HCT116 (cell line): ENCODE measurements around the gene ST3GAL3. TPM values are rescaled to one million over a fixed set of nuclear protein-coding genes. Genes with fewer than 3 reads are reported as not detected.

Source experiments
- ATAC-seq: fragments of 200-7000 bp; cut with Tn5 transposase; 2 replicates; pipeline ENCODE4 v1.9.1; 2020; ENCODE audit warnings: mild to moderate bottlenecking, moderate library complexity
- BruUV-seq: library from RNA; stranded (reverse); fragments of 400-500 nt; replicated peaks from 2 replicates; lab custom pipeline; 2021; lab: Mats Ljungman, UMichigan
- CTCF ChIA-PET: fragments of 300-600 bp; sonication (Branson Sonifier 250); formaldehyde crosslinking; loops from one replicate; lab custom pipeline; 2021; ENCODE audit warnings: antibody characterized with exemption; lab: Charles Lee
- POLR2A ChIA-PET: fragments of 300-600, 350-600 bp; sonication (Branson Sonifier 250); formaldehyde crosslinking; loops from one replicate; lab custom pipeline; 2021; ENCODE audit warnings: antibody characterized with exemption; lab: Charles Lee
- RAD21 ChIA-PET, 2 experiments: fragments of 300-600 bp; sonication (Branson Sonifier 250); formaldehyde crosslinking; loops; one replicate each; lab custom pipeline; 2023; ENCODE audit warnings: low total read pairs in 2 of 2; ENCODE audit not compliant: uncharacterized antibody in 2 of 2, unreplicated experiment in 2 of 2, low non-redundant PET in 1 of 2; lab: Charles Lee
- DNase-seq: peaks from one replicate; pipeline ENCODE4 v3.0.0-alpha.2; 2010; ENCODE audit warnings: low read depth, low spot score
- H2AFZ ChIP-seq: fragments of 200-600 bp; shearing (Covaris generic), sonication (generic); 2 replicates; pipeline ENCODE4 v1.6.1; 2017; ENCODE audit warnings: low read depth, mixed run types, mixed read lengths, antibody characterized with exemption, low read length; ENCODE audit not compliant: poor library complexity, severe bottlenecking
- H3K27ac ChIP-seq: 2 replicates; pipeline ENCODE4 v1.5.1; 2012; ENCODE audit warnings: low read depth, low read length
- H3K27me3 ChIP-seq: fragments of 200-600 bp; sonication (generic); 2 replicates; pipeline ENCODE4 v1.6.1; 2016; ENCODE audit warnings: mixed run types, low read length, mixed read lengths; ENCODE audit not compliant: insufficient read depth
- H3K36me3 ChIP-seq, 2 experiments: fragments of 200-500 bp in 1 of 2; fragments of 200-600 bp in 1 of 2; sonication (Bioruptor generic) in 1 of 2; sonication (generic) in 1 of 2; 2 replicates each; pipeline versions ENCODE4 v1.5.1 to v1.6.1; 2014 to 2016; ENCODE audit warnings: low read length in 2 of 2, inconsistent platforms in 1 of 2, mixed read lengths in 1 of 2, mixed run types in 1 of 2; ENCODE audit not compliant: insufficient read depth in 2 of 2, control insufficient read depth in 1 of 2
- H3K4me1 ChIP-seq, 2 experiments: fragments of 200-600 bp in 1 of 2; sonication (generic) in 1 of 2; 2 replicates each; pipeline versions ENCODE4 v1.5.1 to v1.6.1; 2012 to 2017; ENCODE audit warnings: low read length in 2 of 2, inconsistent platforms in 1 of 2, mild to moderate bottlenecking in 1 of 2, mixed read lengths in 1 of 2, mixed run types in 1 of 2, moderate library complexity in 1 of 2; ENCODE audit not compliant: insufficient read depth in 2 of 2, control insufficient read depth in 1 of 2
- H3K4me2 ChIP-seq: fragments of 200-600 bp; sonication (generic); 2 replicates; pipeline ENCODE4 v1.6.1; 2017; ENCODE audit warnings: mixed run types, low read length, mixed read lengths
- H3K4me3 ChIP-seq, 2 experiments: fragments of 200-600 bp in 1 of 2; sonication (generic) in 1 of 2; replicated peaks in 1 of 2; 2 replicates each; pipeline ENCODE4 v1.5.1; 2011 to 2016; ENCODE audit warnings: low read length in 2 of 2, control low read depth in 1 of 2, low read depth in 1 of 2, mild to moderate bottlenecking in 1 of 2, mixed read lengths in 1 of 2, mixed run types in 1 of 2
- H3K79me2 ChIP-seq: fragments of 200-600 bp; sonication (generic); 2 replicates; pipeline ENCODE4 v1.6.1; 2017; ENCODE audit warnings: mild to moderate bottlenecking, mixed run types, low read length, moderate library complexity, mixed read lengths; ENCODE audit not compliant: insufficient read depth
- H3K9ac ChIP-seq: fragments of 200-600 bp; sonication (generic); 2 replicates; pipeline ENCODE4 v1.6.1; 2016; ENCODE audit warnings: low read length, mixed read lengths
- H3K9me2 ChIP-seq: fragments of 200-600 bp; sonication (generic), shearing (Covaris generic); 2 replicates; pipeline ENCODE4 v1.6.1; 2017; ENCODE audit warnings: mixed run types, mild to moderate bottlenecking, moderate library complexity; ENCODE audit not compliant: insufficient read depth
- H3K9me3 ChIP-seq, 2 experiments: fragments of 200-500 bp in 1 of 2; fragments of 200-600 bp in 1 of 2; sonication (Bioruptor generic) in 1 of 2; sonication (generic) in 1 of 2; 2 replicates each; pipeline ENCODE4 v1.6.1; 2014 to 2017; ENCODE audit warnings: low read length in 2 of 2, mixed read lengths in 2 of 2, inconsistent platforms in 1 of 2, low read depth in 1 of 2, mild to moderate bottlenecking in 1 of 2, mixed run types in 1 of 2, moderate library complexity in 1 of 2; ENCODE audit not compliant: control insufficient read depth in 1 of 2, insufficient read depth in 1 of 2
- H4K20me1 ChIP-seq: fragments of 200-600 bp; sonication (generic), shearing (Covaris generic); 2 replicates; pipeline ENCODE4 v1.6.1; 2017; ENCODE audit warnings: mixed run types, mild to moderate bottlenecking, moderate library complexity; ENCODE audit not compliant: insufficient read depth
- CEBPB ChIP-seq: IDR thresholded peaks from 2 replicates; pipeline ENCODE4 v1.6.1; 2012; ENCODE audit warnings: low read depth
- FOSL1 ChIP-seq: IDR thresholded peaks from 2 replicates; pipeline ENCODE4 v1.6.1; 2012; ENCODE audit warnings: low read depth
- JUND ChIP-seq: IDR thresholded peaks from 2 replicates; pipeline ENCODE4 v1.6.1; 2012
- POLR2A ChIP-seq: IDR thresholded peaks from 2 replicates; pipeline ENCODE4 v1.7.0; 2011; ENCODE audit warnings: borderline replicate concordance; ENCODE audit not compliant: insufficient read depth, insufficient read length; ENCODE audit errors: extremely low read depth
- REST ChIP-seq: IDR thresholded peaks from 2 replicates; pipeline ENCODE4 v1.6.1; 2012; ENCODE audit warnings: low read depth
- SP1 ChIP-seq: IDR thresholded peaks from 2 replicates; pipeline ENCODE4 v1.6.1; 2012; ENCODE audit warnings: low read depth
- TCF7L2 ChIP-seq: IDR thresholded peaks from 2 replicates; pipeline ENCODE4 v1.7.0; 2011; ENCODE audit warnings: borderline replicate concordance, inconsistent platforms; ENCODE audit not compliant: insufficient read depth, insufficient read length; ENCODE audit errors: extremely low read depth
- YY1 ChIP-seq: IDR thresholded peaks from 2 replicates; pipeline ENCODE4 v1.6.1; 2011; ENCODE audit warnings: low read length, low read depth, moderate library complexity, mild to moderate bottlenecking; ENCODE audit not compliant: insufficient replicate concordance; ENCODE audit errors: extremely low read depth
- ZFX ChIP-seq: fragments of 450-650 bp; IDR thresholded peaks from 2 replicates; pipeline ENCODE4 v1.6.1; 2017
- intact Hi-C: fragments of 100-400 bp; cut with micrococcal nuclease; formaldehyde crosslinking; loops from 2 replicates; pipeline ENCODE4 v1.10.0; 2022
- total RNA-seq: library from RNA; stranded (reverse); gene quantifications from one replicate; pipeline ENCODE4 v1.2.1, GENCODE V29; 2021; ENCODE audit not compliant: unreplicated experiment

Gene ST3GAL3
- total RNA-seq, 1 experiment from 2014 or later, result 7.2 TPM

- no peak overlapping the region for H2AFZ ChIP-seq
- no peak for DNase-seq
- intact Hi-C loops, result no loop called here
- peak overlapping the region; percentile 97 for H3K4me2 ChIP-seq
- peaks cover 24 to 65% of the 10 kb centered on the region in 2 experiments for H3K4me1 ChIP-seq
- peak overlapping the region; percentile 93 for H3K9ac ChIP-seq
- ATAC-seq, result peak; percentile 4
- no peaks in the 10 kb centered on the region for H4K20me1 ChIP-seq
- peak overlapping the region; percentile 92 to 99 for H3K4me3 ChIP-seq
- H3K36me3 ChIP-seq, result peaks cover 15 to 50% of the 10 kb centered on the region in 2 experiments; a peak in 3 of 4 replicates
- peak overlapping the region; percentile 80 for H3K27ac ChIP-seq
- TF ChIP-seq JUND (no peak), SP1 (no peak), FOSL1 (no peak), TCF7L2 (peak; percentile 10), REST (no peak), ZFX (peak; percentile 49), CEBPB (no peak), YY1 (no peak), POLR2A (no peak)
- TF ChIP-seq, all 23 proteins: peak for 2
- TSS peak; percentile 27 for BruUV-seq
- ChIA-PET RAD21 (no interaction called here), POLR2A (no interaction called here), CTCF (interaction anchor here (1.4 to 2.2 kb wide), 2 partner anchors 41 to 72 kb away, joined by 6 to 10 read pairs; no protein-coding TSS in a partner anchor)
- no peaks in the 10 kb centered on the region for H3K9me2 ChIP-seq
- peaks cover 63% of the 10 kb centered on the region for H3K79me2 ChIP-seq
- no peaks in the 10 kb centered on the region for H3K9me3 ChIP-seq
- no peaks in the 10 kb centered on the region for H3K27me3 ChIP-seq
These were observed 268.1 kb downstream of the ST3GAL3 start for GRCh38 chr1:43975249-43975961.
